BLaER1 treated with 17β-estradiol and CSF1 and Interleukin-3, amounts not matched to agents 10 nM and 100 nM (cell line): Measurements from ENCODE around the gene FAM204A.

Experiments used
- H3K27ac ChIP-seq, 11 experiments: shearing (Covaris generic); formaldehyde crosslinking; 2 replicates each; pipeline ENCODE4 v1.8.1; 2022
- H3K27me3 ChIP-seq, 11 experiments: shearing (Covaris generic); formaldehyde crosslinking; 2 replicates each; pipeline ENCODE4 v1.8.1; 2022
- H3K36me3 ChIP-seq, 11 experiments: shearing (Covaris generic); formaldehyde crosslinking; 2 replicates each; pipeline ENCODE4 v1.8.1; 2022
- H3K4me1 ChIP-seq, 10 experiments: shearing (Covaris generic); formaldehyde crosslinking; 2 replicates each; pipeline ENCODE4 v1.8.1; 2022
- H3K4me2 ChIP-seq, 11 experiments: shearing (Covaris generic); formaldehyde crosslinking; 2 replicates each; pipeline ENCODE4 v1.8.1; 2022
- H3K4me3 ChIP-seq, 10 experiments: shearing (Covaris generic); formaldehyde crosslinking; 2 replicates each; pipeline ENCODE4 v1.8.1; 2022
- H3K9ac ChIP-seq, 11 experiments: shearing (Covaris generic); formaldehyde crosslinking; 2 replicates each; pipeline ENCODE4 v1.8.1; 2022
- H3K9me3 ChIP-seq, 11 experiments: shearing (Covaris generic); formaldehyde crosslinking; replicated peaks in 1 of 11; 2 replicates each; pipeline ENCODE4 v1.8.1; 2022
- H4K20me1 ChIP-seq, 11 experiments: shearing (Covaris generic); formaldehyde crosslinking; 2 replicates each; pipeline ENCODE4 v1.8.1; 2022
- Cebpa-rat ChIP-seq, 11 experiments: shearing (Covaris generic); IDR thresholded peaks; 2 replicates each; pipeline ENCODE4 v1.8.1; 2022

Gene FAM204A

GRCh38 chr10:118276727-118277126 lies 65.4 kb downstream of the FAM204A start:
- no peaks in the 10 kb centered on the region for H3K4me1 ChIP-seq
- no peak overlapping the region for H3K4me3 ChIP-seq
- no peak overlapping the region for H3K4me2 ChIP-seq
- no peaks in the 10 kb centered on the region for H3K27me3 ChIP-seq
- TF ChIP-seq Cebpa-rat (IDR thresholded peaks at IDR 0.05): no peak
- no peak overlapping the region for H3K9ac ChIP-seq
- H3K27ac ChIP-seq: no peak overlapping the region
- H3K9me3 ChIP-seq: peaks cover 9 to 23% (median 15%) of the 10 kb centered on the region in 11 experiments
- H3K36me3 ChIP-seq: 0 out of 22 replicates have a peak, but pooled peaks cover 0 to 4% (median 0%) of the 10 kb centered on the region in 11 experiments
- H4K20me1 ChIP-seq: no peaks in the 10 kb centered on the region

GRCh38 chr10:118276204-118276603 lies 65.9 kb downstream of the FAM204A start:
- no peak overlapping the region for H3K27ac ChIP-seq
- H3K4me3 ChIP-seq: no peak overlapping the region
- TF ChIP-seq Cebpa-rat (IDR thresholded peaks at IDR 0.05): no peak
- H3K36me3 ChIP-seq: 0 out of 22 replicates have a peak, but pooled peaks cover 0 to 4% (median 0%) of the 10 kb centered on the region in 11 experiments
- no peaks in the 10 kb centered on the region for H3K4me1 ChIP-seq
- no peaks in the 10 kb centered on the region for H4K20me1 ChIP-seq
- H3K4me2 ChIP-seq: no peak overlapping the region
- peaks cover 9 to 23% (median 15%) of the 10 kb centered on the region in 11 experiments for H3K9me3 ChIP-seq
- H3K27me3 ChIP-seq: no peaks in the 10 kb centered on the region
- no peak overlapping the region for H3K9ac ChIP-seq

GRCh38 chr10:118273662-118274061 lies 68.5 kb downstream of the FAM204A start:
- TF ChIP-seq Cebpa-rat (IDR thresholded peaks at IDR 0.05): no peak
- Histone ChIP-seq H3K27ac (no peak overlapping the region), H3K4me2 (no peak overlapping the region), H3K36me3 (0 out of 22 replicates have a peak, but pooled peaks cover 0 to 4% (median 0%) of the 10 kb centered on the region in 11 experiments), H3K4me3 (no peak overlapping the region), H3K9ac (no peak overlapping the region), H4K20me1 (no peaks in the 10 kb centered on the region), H3K4me1 (no peaks in the 10 kb centered on the region), H3K9me3 (peaks cover 9 to 21% (median 14%) of the 10 kb centered on the region in 11 experiments), H3K27me3 (no peaks in the 10 kb centered on the region)

DNA sequence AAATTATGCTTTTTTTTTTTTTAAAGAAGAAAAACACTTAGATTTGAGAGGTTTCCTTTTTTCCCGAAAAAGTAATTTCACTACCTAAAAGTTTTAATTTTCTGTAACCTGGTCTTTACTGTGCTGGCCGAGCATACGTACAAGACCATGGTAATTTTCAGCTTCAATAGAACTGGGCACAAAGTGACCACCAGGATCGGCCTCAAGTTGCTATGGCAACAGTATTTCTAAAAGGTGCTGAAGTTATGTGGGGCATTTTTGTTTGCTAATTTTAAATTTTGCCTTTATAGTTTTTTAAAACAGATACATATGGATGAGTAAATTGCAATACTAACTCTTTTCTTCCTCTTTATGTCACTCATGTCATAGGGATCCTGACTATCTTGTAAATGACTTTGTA lies 69.4 kb downstream of the FAM204A start:
- Histone ChIP-seq H3K9ac (no peak overlapping the region), H3K9me3 (peaks cover 2 to 12% (median 6%) of the 10 kb centered on the region in 11 experiments), H3K27me3 (no peaks in the 10 kb centered on the region), H4K20me1 (no peaks in the 10 kb centered on the region), H3K4me3 (no peak overlapping the region), H3K4me2 (no peak overlapping the region), H3K4me1 (no peaks in the 10 kb centered on the region), H3K27ac (no peak overlapping the region), H3K36me3 (no peaks in the 10 kb centered on the region)
- TF ChIP-seq Cebpa-rat (IDR thresholded peaks at IDR 0.05): no peak

GRCh38 chr10:118272149-118272721 lies 69.9 kb downstream of the FAM204A start:
- Histone ChIP-seq H3K36me3 (no peaks in the 10 kb centered on the region), H3K27ac (no peak overlapping the region), H3K9ac (no peak overlapping the region), H3K9me3 (peaks cover 0 to 7% (median under 1%) of the 10 kb centered on the region in 11 experiments; a peak in 6 of 22 replicates), H3K27me3 (no peaks in the 10 kb centered on the region), H3K4me1 (no peaks in the 10 kb centered on the region), H3K4me2 (no peak overlapping the region), H3K4me3 (no peak overlapping the region), H4K20me1 (no peaks in the 10 kb centered on the region)
- TF ChIP-seq Cebpa-rat (IDR thresholded peaks at IDR 0.05): no peak

DNA sequence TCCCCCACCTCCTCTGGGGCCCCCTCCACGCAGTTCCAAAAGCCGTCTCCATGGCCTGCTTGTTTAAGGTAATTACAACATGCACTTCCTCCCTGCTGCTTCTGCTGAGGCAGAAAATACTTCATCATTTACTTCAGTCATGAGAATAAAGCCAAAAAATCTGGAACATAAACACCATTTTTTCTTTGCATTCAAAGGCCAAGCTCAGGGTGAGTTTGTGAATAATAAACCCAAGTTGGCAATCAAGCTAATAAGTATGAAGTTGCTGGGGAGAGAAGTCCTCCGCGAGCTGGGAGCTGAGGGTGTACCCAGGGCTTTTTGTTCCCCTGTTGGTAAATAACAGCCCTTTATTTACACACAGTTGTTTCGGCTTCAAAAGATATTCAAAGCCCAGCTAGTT lies 70.5 kb downstream of the FAM204A start:
- H3K27me3 ChIP-seq: no peaks in the 10 kb centered on the region

DNA sequence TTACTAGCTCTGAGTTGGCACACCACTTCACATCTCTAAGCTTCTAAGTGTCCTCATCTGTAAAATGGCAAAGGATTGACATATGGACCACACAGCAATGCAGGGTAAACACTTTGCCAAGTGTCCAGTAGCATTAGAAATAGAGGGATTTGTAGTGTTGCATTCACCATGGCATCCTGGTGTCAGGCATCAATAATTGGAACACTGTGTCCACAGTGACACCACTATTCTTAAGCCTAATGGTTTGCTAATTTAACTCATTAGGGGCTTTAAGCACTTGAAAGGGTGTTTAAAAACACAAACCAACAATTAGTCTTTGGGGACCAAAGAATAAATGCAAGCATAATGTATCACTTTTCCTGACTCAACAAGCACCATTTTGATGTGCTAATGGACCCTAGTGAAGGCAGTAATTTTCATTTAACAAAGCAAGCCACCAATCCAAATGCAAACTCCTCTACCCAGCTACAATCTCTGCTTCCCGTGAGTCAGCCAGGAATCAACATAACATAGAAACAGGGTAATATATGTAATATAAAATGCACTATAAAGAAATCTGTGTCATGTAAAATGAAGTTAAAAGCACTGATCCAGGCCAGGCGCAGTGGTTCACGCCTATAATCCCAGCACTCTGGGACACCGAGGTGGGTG lies 75.9 kb downstream of the FAM204A start:
- no peak overlapping the region for H3K4me2 ChIP-seq
- no peaks in the 10 kb centered on the region for H3K36me3 ChIP-seq
- no peak overlapping the region for H3K9ac ChIP-seq
- H3K27me3 ChIP-seq: no peaks in the 10 kb centered on the region
- H3K27ac ChIP-seq: no peak overlapping the region
- H3K4me3 ChIP-seq: no peak overlapping the region
- no peaks in the 10 kb centered on the region for H3K9me3 ChIP-seq
- TF ChIP-seq Cebpa-rat (IDR thresholded peaks at IDR 0.05): no peak
- H3K4me1 ChIP-seq: no peaks in the 10 kb centered on the region
- H4K20me1 ChIP-seq: no peaks in the 10 kb centered on the region

More for the DNA sequence above, 70.5 kb downstream of the FAM204A start:
- no peak for TF ChIP-seq Cebpa-rat (IDR thresholded peaks at IDR 0.05)
- Histone ChIP-seq H4K20me1 (no peaks in the 10 kb centered on the region), H3K4me2 (no peak overlapping the region), H3K27ac (no peak overlapping the region), H3K9ac (no peak overlapping the region), H3K9me3 (0 out of 22 replicates have a peak, but pooled peaks cover 0 to 1% (median 0%) of the 10 kb centered on the region in 11 experiments), H3K4me3 (no peak overlapping the region), H3K4me1 (no peaks in the 10 kb centered on the region), H3K36me3 (no peaks in the 10 kb centered on the region)

DNA sequence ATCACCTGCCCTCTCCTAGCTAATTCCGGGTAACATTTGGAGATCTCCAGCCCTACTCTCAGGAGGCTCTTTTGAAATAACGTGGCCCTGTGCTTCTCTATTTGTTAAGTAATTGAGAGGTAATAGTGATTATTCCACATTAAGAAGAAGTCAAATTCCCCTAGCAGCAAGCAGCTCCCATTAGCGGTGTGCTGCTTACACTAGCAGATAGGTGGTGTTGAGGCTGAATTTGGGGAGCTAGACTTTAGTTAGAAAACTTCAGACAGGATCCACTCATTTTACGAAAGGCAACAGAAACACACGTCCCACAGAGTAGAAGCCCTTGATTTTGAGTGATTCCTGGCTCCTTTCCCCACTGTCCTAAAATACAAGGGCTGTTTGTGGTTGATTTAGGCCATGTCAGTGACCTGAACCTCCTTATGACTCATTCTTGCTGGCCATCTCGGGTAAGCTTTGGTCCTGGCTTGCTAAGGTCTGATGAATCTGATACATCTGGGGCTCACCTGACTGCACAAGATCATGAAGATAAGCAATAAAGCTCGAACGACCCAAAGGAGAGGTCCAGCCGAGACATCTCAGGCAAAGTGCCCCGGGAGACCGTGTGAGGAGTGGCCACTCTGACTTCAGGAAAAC lies 77.2 kb downstream of the FAM204A start:
- H3K27me3 ChIP-seq: no peaks in the 10 kb centered on the region
- no peaks in the 10 kb centered on the region for H4K20me1 ChIP-seq
- no peaks in the 10 kb centered on the region for H3K4me1 ChIP-seq
- no peaks in the 10 kb centered on the region for H3K36me3 ChIP-seq
- H3K9ac ChIP-seq: no peak overlapping the region
- H3K27ac ChIP-seq: no peak overlapping the region
- no peaks in the 10 kb centered on the region for H3K9me3 ChIP-seq
- TF ChIP-seq Cebpa-rat (IDR thresholded peaks at IDR 0.05): no peak
- H3K4me2 ChIP-seq: no peak overlapping the region
- H3K4me3 ChIP-seq: no peak overlapping the region

DNA sequence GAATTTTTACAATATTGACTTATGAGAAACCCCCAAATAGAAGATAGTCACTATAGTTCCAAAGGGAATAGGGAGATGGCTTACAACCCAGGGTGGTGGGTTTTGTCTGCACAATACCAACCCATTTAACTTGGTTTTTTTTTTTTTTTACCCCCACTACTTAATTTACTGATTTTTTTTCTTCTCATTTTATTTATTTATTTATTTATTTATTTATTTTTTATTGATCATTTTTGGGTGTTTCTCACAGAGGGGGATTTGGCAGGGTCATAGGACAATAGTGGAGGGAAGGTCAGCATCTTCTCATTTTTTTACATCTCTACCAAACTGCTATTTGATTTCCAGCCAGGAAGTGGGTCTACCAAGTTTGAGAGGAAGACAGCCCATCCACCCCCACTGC lies 77.9 kb downstream of the FAM204A start:
- Histone ChIP-seq H4K20me1 (no peaks in the 10 kb centered on the region), H3K4me1 (no peaks in the 10 kb centered on the region), H3K4me2 (no peak overlapping the region), H3K27me3 (no peaks in the 10 kb centered on the region), H3K9me3 (no peaks in the 10 kb centered on the region), H3K27ac (no peak overlapping the region), H3K4me3 (no peak overlapping the region), H3K36me3 (no peaks in the 10 kb centered on the region), H3K9ac (no peak overlapping the region)
- no peak for TF ChIP-seq Cebpa-rat (IDR thresholded peaks at IDR 0.05)
